Gastrocnemius medialis (tissue), 4 donors: Measurements from ENCODE around the gene EXPH5.

Source experiments
- POLR2A ChIP-seq, 2 donors: fragments of 450-650 bp; IDR thresholded peaks; one replicate each; pipeline ENCODE4 v1.6.1; 2017; ENCODE audit warnings: antibody characterized with exemption in 2 of 2, mild to moderate bottlenecking in 2 of 2, moderate library complexity in 2 of 2
- TF ChIP-seq, protein P1 (sequence below), 5 experiments: fragments of 450-650 bp in 3 of 5; fragments of 200-600 bp in 2 of 5; sonication (generic) in 2 of 5; IDR thresholded peaks in 4 of 5; conservative IDR thresholded peaks in 1 of 5; 1 replicate in 4 of 5; 2 replicates in 1 of 5; pipeline ENCODE4 v1.5.1; 2016 to 2019; ENCODE audit warnings: antibody characterized with exemption in 5 of 5, mild to moderate bottlenecking in 3 of 5, moderate library complexity in 3 of 5

- TF ChIP-seq POLR2A (IDR thresholded peaks at IDR 0.05) = no peak
- TF ChIP-seq, protein P1, sequence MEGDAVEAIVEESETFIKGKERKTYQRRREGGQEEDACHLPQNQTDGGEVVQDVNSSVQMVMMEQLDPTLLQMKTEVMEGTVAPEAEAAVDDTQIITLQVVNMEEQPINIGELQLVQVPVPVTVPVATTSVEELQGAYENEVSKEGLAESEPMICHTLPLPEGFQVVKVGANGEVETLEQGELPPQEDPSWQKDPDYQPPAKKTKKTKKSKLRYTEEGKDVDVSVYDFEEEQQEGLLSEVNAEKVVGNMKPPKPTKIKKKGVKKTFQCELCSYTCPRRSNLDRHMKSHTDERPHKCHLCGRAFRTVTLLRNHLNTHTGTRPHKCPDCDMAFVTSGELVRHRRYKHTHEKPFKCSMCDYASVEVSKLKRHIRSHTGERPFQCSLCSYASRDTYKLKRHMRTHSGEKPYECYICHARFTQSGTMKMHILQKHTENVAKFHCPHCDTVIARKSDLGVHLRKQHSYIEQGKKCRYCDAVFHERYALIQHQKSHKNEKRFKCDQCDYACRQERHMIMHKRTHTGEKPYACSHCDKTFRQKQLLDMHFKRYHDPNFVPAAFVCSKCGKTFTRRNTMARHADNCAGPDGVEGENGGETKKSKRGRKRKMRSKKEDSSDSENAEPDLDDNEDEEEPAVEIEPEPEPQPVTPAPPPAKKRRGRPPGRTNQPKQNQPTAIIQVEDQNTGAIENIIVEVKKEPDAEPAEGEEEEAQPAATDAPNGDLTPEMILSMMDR (IDR thresholded peaks at IDR 0.05 in 4 of 5, conservative IDR thresholded peaks at IDR 0.05 in 1 of 5) = no peak
Observed at GRCh38 chr11:108500169-108500568, 93.4 kb downstream of the EXPH5 start.
